GM20431 (cell line): ENCODE measurements around the gene MBIP.
"Not testable (repeated sequence)": the region's sequence is repeated elsewhere in the genome, so short reads cannot be mapped to it uniquely, and the experiment has no call there.

Source experiments
- in situ Hi-C: fragments of 300-500 bp; cut with MseI, MboI; formaldehyde crosslinking; loops from one replicate; pipeline ENCODE4 v1.15.0; 2020; ENCODE audit warnings: low sequenced_read_pairs; ENCODE audit not compliant: unreplicated experiment

The MBIP gene

GRCh38 chr14:36320200-36320896 is at the start of gene MBIP:
TSS of gene MBIP (minus strand) at chr14:36320637. CDS start at chr14:36320588, 49 bp downstream.
- in situ Hi-C loops = no loop called here

- in situ Hi-C loops = loop anchor here (25.0 kb wide), 1 partner anchor 481 kb away; no protein-coding TSS in a partner anchor
Measured at GRCh38 chr14:36367985-36368774, 47.7 kb upstream of the MBIP start.

- in situ Hi-C loops = loop anchor here (25.0 kb wide), 1 partner anchor 478 kb away; no protein-coding TSS in a partner anchor
Measured at GRCh38 chr14:36365766-36366165, 45.3 kb upstream of the MBIP start.

GRCh38 chr14:36363704-36364103 is 43.3 kb upstream of the MBIP start:
- in situ Hi-C loops = loop anchor here (25.0 kb wide), 1 partner anchor 476 kb away; no protein-coding TSS in a partner anchor

GRCh38 chr14:36362648-36363047 is 42.2 kb upstream of the MBIP start:
- in situ Hi-C loops = loop anchor here (25.0 kb wide), 1 partner anchor 475 kb away; no protein-coding TSS in a partner anchor

GRCh38 chr14:36361210-36361853 is 40.9 kb upstream of the MBIP start:
- in situ Hi-C loops = loop anchor here (25.0 kb wide), 1 partner anchor 474 kb away; no protein-coding TSS in a partner anchor

- in situ Hi-C loops = loop anchor here (25.0 kb wide), 1 partner anchor 470 kb away; no protein-coding TSS in a partner anchor
Measured at GRCh38 chr14:36356862-36357261, 36.4 kb upstream of the MBIP start.

- in situ Hi-C loops = no loop called here
Measured at GRCh38 chr14:36346052-36346451, 25.6 kb upstream of the MBIP start.

- in situ Hi-C loops = no loop called here
Measured at GRCh38 chr14:36344211-36344610, 23.8 kb upstream of the MBIP start.

GRCh38 chr14:36341811-36342210 is 21.4 kb upstream of the MBIP start:
- in situ Hi-C loops = not testable (repeated sequence)

GRCh38 chr14:36340276-36340890 is 19.9 kb upstream of the MBIP start:
- in situ Hi-C loops = no loop called here

- in situ Hi-C loops = no loop called here
Measured at GRCh38 chr14:36339816-36340215, 19.4 kb upstream of the MBIP start.

GRCh38 chr14:36333119-36333518 is 12.7 kb upstream of the MBIP start:
- in situ Hi-C loops = no loop called here

GRCh38 chr14:36327573-36327972 is 7.1 kb upstream of the MBIP start:
- in situ Hi-C loops = not testable (repeated sequence)

- in situ Hi-C loops = no loop called here
Measured at GRCh38 chr14:36325853-36326252, 5.4 kb upstream of the MBIP start.

GRCh38 chr14:36324897-36325296 is 4.5 kb upstream of the MBIP start:
- in situ Hi-C loops = no loop called here

- in situ Hi-C loops = no loop called here
Measured at GRCh38 chr14:36320897-36321381, 502 bp upstream of the MBIP start.

GRCh38 chr14:36319899-36320199 is 588 bp downstream of the MBIP start:
- in situ Hi-C loops = no loop called here

GRCh38 chr14:36317650-36318049 is 2.8 kb downstream of the MBIP start:
- in situ Hi-C loops = no loop called here

GRCh38 chr14:36316131-36316530 is 4.3 kb downstream of the MBIP start:
- in situ Hi-C loops = no loop called here
